Lower leg skin (tissue), 3 donors: ENCODE results near the gene IL17RC.

ENCODE experiments used
- POLR2A ChIP-seq, 2 donors: fragments of 450-650 bp; IDR thresholded peaks; one replicate each; pipeline ENCODE4 v1.6.1; 2016 to 2017; ENCODE audit warnings: antibody characterized with exemption in 2 of 2, mild to moderate bottlenecking in 1 of 2, moderate library complexity in 1 of 2
- TF ChIP-seq, protein P1 (sequence below), 3 donors: fragments of 450-650 bp; IDR thresholded peaks; one replicate each; pipeline ENCODE4 v1.5.1; 2016; ENCODE audit warnings: antibody characterized with exemption in 3 of 3, mild to moderate bottlenecking in 3 of 3, moderate library complexity in 2 of 3

DNA sequence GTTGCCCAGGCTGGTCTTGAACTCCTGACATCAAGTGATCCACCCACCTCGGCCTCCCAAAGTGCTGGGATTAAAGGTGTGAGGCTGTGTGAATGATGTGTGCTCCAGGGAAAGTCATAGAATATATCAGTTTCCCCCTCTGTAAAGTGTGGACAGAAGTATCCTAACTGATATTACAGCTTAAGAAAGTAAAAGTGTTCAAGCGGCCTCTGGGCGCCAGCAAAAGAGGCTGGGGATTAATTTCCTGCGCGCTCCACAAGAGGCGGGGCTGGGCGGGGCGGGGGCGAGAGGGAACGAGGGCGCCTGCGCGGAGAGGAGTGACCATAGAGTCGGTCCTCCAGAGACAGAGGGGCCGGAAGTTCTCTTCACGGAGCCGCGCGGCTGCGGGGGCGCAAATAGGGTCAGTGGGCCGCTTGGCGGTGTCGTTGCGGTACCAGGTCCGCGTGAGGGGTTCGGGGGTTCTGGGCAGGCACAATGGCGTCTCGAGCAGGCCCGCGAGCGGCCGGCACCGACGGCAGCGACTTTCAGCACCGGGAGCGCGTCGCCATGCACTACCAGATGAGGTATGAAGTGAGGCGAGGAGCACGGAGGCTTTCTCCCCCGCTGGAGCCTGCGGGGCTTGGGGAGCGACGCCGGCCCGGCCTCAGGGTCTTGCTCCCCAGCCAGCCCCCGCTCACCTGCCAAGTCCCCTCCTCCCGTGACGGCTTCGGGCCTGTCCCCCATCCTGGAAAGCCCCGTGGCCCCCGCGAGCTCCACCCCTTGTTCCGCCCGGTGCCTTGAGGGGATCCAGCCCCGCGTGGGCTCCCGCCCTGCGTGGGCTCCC is 26.4 kb upstream of the IL17RC start, which contains the start of gene JAGN1:
- TF ChIP-seq, protein P1, sequence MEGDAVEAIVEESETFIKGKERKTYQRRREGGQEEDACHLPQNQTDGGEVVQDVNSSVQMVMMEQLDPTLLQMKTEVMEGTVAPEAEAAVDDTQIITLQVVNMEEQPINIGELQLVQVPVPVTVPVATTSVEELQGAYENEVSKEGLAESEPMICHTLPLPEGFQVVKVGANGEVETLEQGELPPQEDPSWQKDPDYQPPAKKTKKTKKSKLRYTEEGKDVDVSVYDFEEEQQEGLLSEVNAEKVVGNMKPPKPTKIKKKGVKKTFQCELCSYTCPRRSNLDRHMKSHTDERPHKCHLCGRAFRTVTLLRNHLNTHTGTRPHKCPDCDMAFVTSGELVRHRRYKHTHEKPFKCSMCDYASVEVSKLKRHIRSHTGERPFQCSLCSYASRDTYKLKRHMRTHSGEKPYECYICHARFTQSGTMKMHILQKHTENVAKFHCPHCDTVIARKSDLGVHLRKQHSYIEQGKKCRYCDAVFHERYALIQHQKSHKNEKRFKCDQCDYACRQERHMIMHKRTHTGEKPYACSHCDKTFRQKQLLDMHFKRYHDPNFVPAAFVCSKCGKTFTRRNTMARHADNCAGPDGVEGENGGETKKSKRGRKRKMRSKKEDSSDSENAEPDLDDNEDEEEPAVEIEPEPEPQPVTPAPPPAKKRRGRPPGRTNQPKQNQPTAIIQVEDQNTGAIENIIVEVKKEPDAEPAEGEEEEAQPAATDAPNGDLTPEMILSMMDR (IDR thresholded peaks at IDR 0.05), result no peak
- peak in 1 of 2 donors; percentile 25 for TF ChIP-seq POLR2A (IDR thresholded peaks at IDR 0.05)
